Neutrophil (primary cell): Measurements from ENCODE around the gene TMEM108.

Source experiments
- H3K27ac ChIP-seq: fragments of 200-600 bp; sonication (generic); 2 replicates; pipeline ENCODE4 v1.5.1; 2016; ENCODE audit warnings: mild to moderate bottlenecking, moderate library complexity
- H3K27me3 ChIP-seq: fragments of 200-600 bp; sonication (generic); 2 replicates; pipeline ENCODE4 v1.6.0; 2016; ENCODE audit warnings: mild to moderate bottlenecking
- H3K36me3 ChIP-seq: fragments of 200-600 bp; sonication (generic); 2 replicates; pipeline ENCODE4 v1.5.1; 2017
- H3K4me1 ChIP-seq, 2 experiments: fragments of 200-600 bp in 1 of 2; sonication (generic) in 1 of 2; 1 replicate in 1 of 2; 2 replicates in 1 of 2; pipeline versions ENCODE4 v1.5.1 to v1.6.1; 2013 to 2016; ENCODE audit warnings: low read depth in 1 of 2, low read length in 1 of 2, mild to moderate bottlenecking in 1 of 2, moderate library complexity in 1 of 2; ENCODE audit not compliant: control insufficient read depth in 1 of 2, insufficient read depth in 1 of 2
- H3K4me3 ChIP-seq, 2 experiments: fragments of 200-600 bp in 1 of 2; sonication (generic) in 1 of 2; 1 replicate in 1 of 2; 2 replicates in 1 of 2; pipeline ENCODE4 v1.5.1; 2013 to 2016; ENCODE audit warnings: low read depth in 1 of 2, low read length in 1 of 2, mild to moderate bottlenecking in 1 of 2, moderate library complexity in 1 of 2
- H3K9me3 ChIP-seq: fragments of 200-600 bp; sonication (generic); 2 replicates; pipeline ENCODE4 v1.5.1; 2016
- TF ChIP-seq, protein P1 (sequence below): fragments of 200-600 bp; sonication (generic); IDR thresholded peaks from 2 replicates; pipeline ENCODE4 v1.5.1; 2016; ENCODE audit warnings: antibody characterized with exemption

Gene TMEM108

DNA sequence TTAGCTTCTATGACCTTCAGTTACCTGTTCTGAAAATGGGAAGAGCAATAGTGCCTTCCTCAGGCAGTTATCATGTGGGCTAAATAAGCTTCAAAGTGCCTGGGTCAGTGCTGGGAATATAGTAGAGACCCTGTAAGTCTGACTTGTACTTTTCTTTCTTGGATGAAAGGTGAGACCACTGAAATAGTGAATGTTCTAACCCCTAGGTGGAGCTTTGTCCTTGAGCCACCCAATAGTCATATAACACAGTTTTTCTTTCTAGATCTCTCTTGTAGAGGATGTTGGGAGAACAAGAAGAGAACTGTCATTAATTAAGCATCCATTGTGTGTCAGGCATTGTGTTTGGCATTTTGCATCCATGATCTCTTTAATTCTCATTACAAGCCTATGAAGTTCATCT is 348.7 kb downstream of the TMEM108 start:
- no peaks in the 10 kb centered on the region for H3K9me3 ChIP-seq
- H3K36me3 ChIP-seq: no peaks in the 10 kb centered on the region
- H3K27ac ChIP-seq: no peak overlapping the region
- TF ChIP-seq, protein P1, sequence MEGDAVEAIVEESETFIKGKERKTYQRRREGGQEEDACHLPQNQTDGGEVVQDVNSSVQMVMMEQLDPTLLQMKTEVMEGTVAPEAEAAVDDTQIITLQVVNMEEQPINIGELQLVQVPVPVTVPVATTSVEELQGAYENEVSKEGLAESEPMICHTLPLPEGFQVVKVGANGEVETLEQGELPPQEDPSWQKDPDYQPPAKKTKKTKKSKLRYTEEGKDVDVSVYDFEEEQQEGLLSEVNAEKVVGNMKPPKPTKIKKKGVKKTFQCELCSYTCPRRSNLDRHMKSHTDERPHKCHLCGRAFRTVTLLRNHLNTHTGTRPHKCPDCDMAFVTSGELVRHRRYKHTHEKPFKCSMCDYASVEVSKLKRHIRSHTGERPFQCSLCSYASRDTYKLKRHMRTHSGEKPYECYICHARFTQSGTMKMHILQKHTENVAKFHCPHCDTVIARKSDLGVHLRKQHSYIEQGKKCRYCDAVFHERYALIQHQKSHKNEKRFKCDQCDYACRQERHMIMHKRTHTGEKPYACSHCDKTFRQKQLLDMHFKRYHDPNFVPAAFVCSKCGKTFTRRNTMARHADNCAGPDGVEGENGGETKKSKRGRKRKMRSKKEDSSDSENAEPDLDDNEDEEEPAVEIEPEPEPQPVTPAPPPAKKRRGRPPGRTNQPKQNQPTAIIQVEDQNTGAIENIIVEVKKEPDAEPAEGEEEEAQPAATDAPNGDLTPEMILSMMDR: no peak
- no peak overlapping the region for H3K4me3 ChIP-seq
- no peaks in the 10 kb centered on the region for H3K27me3 ChIP-seq
- H3K4me1 ChIP-seq: no peaks in the 10 kb centered on the region

DNA sequence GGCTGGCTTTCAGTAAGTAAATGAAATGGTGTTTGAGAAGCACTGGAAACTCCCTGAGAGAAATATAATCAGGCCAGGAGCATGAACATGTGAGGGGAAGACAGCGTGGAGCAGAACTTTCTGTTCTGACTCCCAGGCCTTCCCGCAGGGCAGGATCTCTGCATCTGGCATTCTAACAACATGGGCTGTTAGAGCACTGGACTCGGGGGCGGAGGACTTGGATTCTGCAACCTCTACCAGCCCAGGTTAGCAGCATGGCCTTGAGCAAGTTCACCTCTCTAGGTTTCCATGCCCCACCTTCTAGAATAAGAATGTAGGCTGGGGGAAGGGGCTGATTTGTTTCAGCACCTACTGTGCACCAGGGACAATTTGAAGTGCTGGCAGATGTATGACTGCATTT is 349.1 kb downstream of the TMEM108 start:
- Histone ChIP-seq H3K27me3 (no peaks in the 10 kb centered on the region), H3K4me3 (no peak overlapping the region), H3K9me3 (no peaks in the 10 kb centered on the region), H3K27ac (no peak overlapping the region), H3K36me3 (no peaks in the 10 kb centered on the region), H3K4me1 (no peaks in the 10 kb centered on the region)
- TF ChIP-seq, protein P1: no peak

DNA sequence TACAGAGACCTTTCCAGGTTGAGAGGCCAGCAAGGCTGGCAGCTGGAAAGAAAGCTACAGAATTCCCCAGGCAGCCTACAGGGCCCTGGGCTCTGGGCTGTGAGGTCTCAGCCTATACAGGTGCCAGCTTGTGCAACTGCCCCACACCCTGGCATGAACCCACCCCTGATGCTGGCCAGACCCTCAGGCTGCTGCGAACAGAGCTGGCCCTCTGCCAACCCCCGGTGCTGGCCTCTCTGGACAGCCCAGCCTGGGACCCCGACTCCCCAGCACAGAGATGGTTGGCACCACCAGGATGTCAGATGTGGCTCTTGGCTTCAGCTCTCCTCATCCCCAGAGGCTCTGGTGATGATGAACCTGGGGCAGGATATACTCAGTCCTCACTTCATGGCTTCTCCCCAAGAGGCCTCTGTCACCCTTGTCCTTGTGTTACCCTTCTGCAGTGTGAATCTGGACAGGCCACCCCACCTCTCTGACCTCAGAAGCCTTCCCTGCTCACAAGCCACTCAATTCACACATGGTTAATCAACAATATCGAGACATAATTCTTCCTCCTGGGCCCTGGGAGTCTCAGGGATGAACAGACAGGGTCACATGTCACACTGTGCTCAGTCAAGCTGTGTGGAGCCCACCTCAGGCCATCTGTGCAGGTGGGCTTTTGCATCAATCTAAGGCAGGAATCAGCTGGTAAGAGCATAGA is 350.7 kb downstream of the TMEM108 start:
- H3K4me1 ChIP-seq: no peaks in the 10 kb centered on the region
- H3K9me3 ChIP-seq: no peaks in the 10 kb centered on the region
- H3K27ac ChIP-seq: no peak overlapping the region
- H3K4me3 ChIP-seq: no peak overlapping the region
- TF ChIP-seq, protein P1: no peak
- H3K27me3 ChIP-seq: no peaks in the 10 kb centered on the region
- H3K36me3 ChIP-seq: no peaks in the 10 kb centered on the region

DNA sequence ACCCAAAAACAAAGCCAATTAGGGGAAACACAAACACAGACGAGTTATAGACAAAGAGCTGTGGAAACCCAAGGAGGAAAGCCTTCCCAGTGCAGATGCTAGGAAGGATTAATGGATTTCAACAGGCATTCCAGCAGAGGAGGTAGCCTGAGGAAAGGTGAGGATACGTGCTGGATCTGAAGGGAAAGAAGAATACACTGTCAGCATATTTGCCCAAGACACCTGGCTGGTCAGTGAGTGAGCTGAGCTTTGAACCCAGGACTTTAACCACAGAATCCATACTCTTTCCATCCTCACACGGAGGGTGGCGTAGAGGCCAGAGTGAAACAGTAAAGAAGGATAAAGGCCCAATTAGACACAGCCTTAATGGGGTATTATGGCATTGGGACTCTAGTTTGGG is 352.5 kb downstream of the TMEM108 start:
- no peaks in the 10 kb centered on the region for H3K9me3 ChIP-seq
- no peak overlapping the region for H3K27ac ChIP-seq
- no peaks in the 10 kb centered on the region for H3K4me1 ChIP-seq
- H3K4me3 ChIP-seq: no peak overlapping the region
- no peaks in the 10 kb centered on the region for H3K27me3 ChIP-seq
- H3K36me3 ChIP-seq: no peaks in the 10 kb centered on the region
- TF ChIP-seq, protein P1: no peak

DNA sequence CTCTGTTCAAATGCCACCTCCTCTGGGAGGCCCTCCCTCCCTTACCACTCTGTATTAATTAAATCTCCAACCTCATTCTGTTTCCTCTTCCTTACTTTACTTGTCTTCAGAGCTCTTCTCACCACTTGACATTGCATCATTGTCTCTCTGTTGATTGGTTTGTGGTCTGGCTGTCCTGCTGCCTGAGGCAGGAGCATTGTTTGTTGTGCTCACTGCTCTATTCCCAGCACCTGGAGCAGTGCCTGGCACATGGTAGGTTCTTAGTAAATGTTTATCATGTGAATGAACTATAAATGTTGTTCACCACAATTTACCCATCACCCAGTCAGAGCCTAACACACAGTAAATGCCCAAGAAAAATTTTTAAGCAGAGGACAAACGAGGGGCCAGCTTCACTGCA is 355.0 kb downstream of the TMEM108 start:
- Histone ChIP-seq H3K27me3 (no peaks in the 10 kb centered on the region), H3K4me3 (no peak overlapping the region)

More for the DNA sequence above, 355.0 kb downstream of the TMEM108 start:
- Histone ChIP-seq H3K9me3 (no peaks in the 10 kb centered on the region), H3K27ac (no peak overlapping the region), H3K4me1 (no peaks in the 10 kb centered on the region), H3K36me3 (no peaks in the 10 kb centered on the region)
- TF ChIP-seq, protein P1: no peak
